K562 (cell line): Measurements from ENCODE around the gene SMURF1. TPM values are rescaled to one million over a fixed set of nuclear protein-coding genes. Genes with fewer than 3 reads are reported as not detected.

ENCODE experiments used
- ATAC-seq: fragments of 200-7000 bp; cut with Tn5 transposase; 3 replicates; pipeline ENCODE4 v1.9.1; 2020; ENCODE audit warnings: moderate library complexity
- BruUV-seq: library from RNA; stranded (reverse); fragments of 400-500 nt; replicated peaks from 2 replicates; lab custom pipeline; 2021; lab: Mats Ljungman, UMichigan
- CTCF ChIA-PET: fragments of 300-600 bp; formaldehyde crosslinking; extraction: SDS; loops from one replicate; lab custom pipeline; 2021; ENCODE audit warnings: low intra/inter-chr PET ratio; lab: Yijun Ruan, JAX
- POLR2A ChIA-PET: fragments of 300-600, 350-650 bp; sonication (Branson Sonifier 250); formaldehyde crosslinking; extraction: SDS; loops from one replicate; lab custom pipeline; 2021; ENCODE audit warnings: antibody characterized with exemption, inconsistent platforms; lab: Yijun Ruan, JAX
- DNase-seq, 4 experiments: peaks; one replicate each; pipeline versions ENCODE4 v3.0.0 to v3.0.0-alpha.2; 2011 to 2018; ENCODE audit warnings: low spot score in 3 of 4, mixed read lengths in 3 of 4; ENCODE audit errors: extremely low read depth in 1 of 4
- FAIRE-seq: peaks from 2 replicates; lab custom pipeline; 2011; peaks lifted over from hg19 to GRCh38; lab: Jason Lieb, UNC
- H2AFZ ChIP-seq: 2 replicates; pipeline ENCODE4 v1.6.0; 2011; ENCODE audit warnings: low read depth, low read length, control low read depth, inconsistent platforms
- H3K27ac ChIP-seq: fragments of 200-600 bp; 3 replicates; pipeline ENCODE4 v1.8.0; 2011; ENCODE audit warnings: low read depth, mild to moderate bottlenecking, control low read depth, inconsistent platforms, low read length, moderate library complexity, mixed read lengths; ENCODE audit errors: extremely low read depth
- H3K27me3 ChIP-seq, 2 experiments: fragments of 300-600 bp in 1 of 2; 2 replicates in 1 of 2; 3 replicates in 1 of 2; pipeline versions ENCODE4 v1.6.0 to v1.8.0; 2011; ENCODE audit warnings: inconsistent platforms in 2 of 2, low read length in 2 of 2, mild to moderate bottlenecking in 1 of 2, mixed read lengths in 1 of 2, moderate library complexity in 1 of 2; ENCODE audit not compliant: control insufficient read depth in 2 of 2, insufficient read depth in 2 of 2
- H3K36me3 ChIP-seq: fragments of 300-600 bp; 3 replicates; pipeline ENCODE4 v1.8.0; 2011; ENCODE audit warnings: mild to moderate bottlenecking, low read length, inconsistent platforms; ENCODE audit not compliant: control insufficient read depth, insufficient read depth
- H3K4me1 ChIP-seq, 2 experiments: fragments of 200-600 bp in 1 of 2; replicated peaks in 1 of 2; 2 replicates in 1 of 2; 3 replicates in 1 of 2; pipeline versions ENCODE4 v1.5.1 to v1.8.0; 2011; ENCODE audit warnings: inconsistent platforms in 2 of 2, low read length in 2 of 2, mild to moderate bottlenecking in 1 of 2, mixed read lengths in 1 of 2, moderate library complexity in 1 of 2; ENCODE audit not compliant: control insufficient read depth in 2 of 2, insufficient read depth in 2 of 2
- H3K4me2 ChIP-seq: 2 replicates; pipeline ENCODE4 v1.6.1; 2011; ENCODE audit warnings: low read length, control low read depth, inconsistent platforms, mixed read lengths; ENCODE audit not compliant: insufficient read depth
- H3K4me3 ChIP-seq: fragments of 200-600 bp; sonication (generic), shearing (Covaris generic); 2 replicates; pipeline ENCODE4 v1.5.1; 2016; ENCODE audit warnings: control low read depth, inconsistent platforms
- H3K79me2 ChIP-seq: fragments of 200-600 bp; 3 replicates; pipeline ENCODE4 v1.8.0; 2011; ENCODE audit warnings: low read length, inconsistent platforms; ENCODE audit not compliant: control insufficient read depth, insufficient read depth
- H3K9ac ChIP-seq, 2 experiments: 2 replicates each; pipeline versions ENCODE4 v1.6.0 to v1.6.1; 2011; ENCODE audit warnings: low read depth in 2 of 2, low read length in 2 of 2, control low read depth in 1 of 2, inconsistent platforms in 1 of 2, mild to moderate bottlenecking in 1 of 2, mixed read lengths in 1 of 2; ENCODE audit not compliant: insufficient read depth in 1 of 2
- H3K9me1 ChIP-seq: one replicate; pipeline ENCODE4 v1.6.0; 2011; ENCODE audit warnings: inconsistent platforms, mild to moderate bottlenecking, low read length, moderate library complexity; ENCODE audit not compliant: control insufficient read depth, insufficient read depth
- H3K9me3 ChIP-seq: replicated peaks from 2 replicates; pipeline ENCODE4 v1.5.1; 2011; ENCODE audit warnings: low read depth, low read length, inconsistent platforms; ENCODE audit not compliant: control insufficient read depth, insufficient read depth
- H4K20me1 ChIP-seq: replicated peaks from 2 replicates; pipeline ENCODE4 v1.6.1; 2011; ENCODE audit warnings: low read length, inconsistent platforms, mixed read lengths; ENCODE audit not compliant: control insufficient read depth, insufficient read depth
- CBFA2T3 ChIP-seq: fragments of 450-650 bp; IDR thresholded peaks from 2 replicates; pipeline ENCODE4 v1.6.1; 2017
- FOXJ3 ChIP-seq: sonication (generic); formaldehyde crosslinking; IDR thresholded peaks from 2 replicates; pipeline ENCODE4 v1.4.0; 2020; ENCODE audit warnings: mild to moderate bottlenecking, missing genetic modification reagents
- ZNF3 ChIP-seq: fragments of 250-450 bp; sonication (Bioruptor Pico); IDR thresholded peaks from 2 replicates; pipeline ENCODE4 v1.5.0; 2021; ENCODE audit warnings: mild to moderate bottlenecking, moderate library complexity
- ZNF583 ChIP-seq: fragments of 250-450 bp; sonication (Bioruptor Pico); IDR thresholded peaks from 2 replicates; pipeline ENCODE4 v1.4.0; 2020
- ZNF586 ChIP-seq: fragments of 450-650 bp; formaldehyde crosslinking; conservative IDR thresholded peaks from 2 replicates; pipeline ENCODE4 v1.4.0; 2020; ENCODE audit warnings: mild to moderate bottlenecking, moderate library complexity
- ZNF707 ChIP-seq: fragments of 250-450 bp; sonication (Bioruptor Pico); conservative IDR thresholded peaks from 2 replicates; pipeline ENCODE4 v1.8.0; 2022; ENCODE audit warnings: inconsistent platforms, mild to moderate bottlenecking, moderate library complexity
- WGBS: fragments of 100-300 bp; shearing (Covaris generic); methylation state at CpG from one replicate; pipeline ENCODE4 v1.1.6; 2016; ENCODE audit warnings: low coverage, mixed read lengths; ENCODE audit not compliant: insufficient coverage; ENCODE audit errors: missing lambda C conversion rate; 5-methylcytosine and 5-hydroxymethylcytosine counted together
- in situ Hi-C: fragments of 300-500 bp; cut with MboI; formaldehyde crosslinking; loops from 4 replicates; pipeline ENCODE4 v1.15.0; 2018; ENCODE audit warnings: inconsistent platforms, mixed read lengths
- intact Hi-C: fragments of 100-400 bp; cut with micrococcal nuclease; formaldehyde crosslinking; loops from 2 replicates; pipeline ENCODE4 v1.14.2; 2022
- polyA plus RNA-seq, 8 experiments: library from polyadenylated mRNA; depleted of rRNA in 4 of 8; stranded (reverse) in 5 of 8; unstranded in 3 of 8; fragments of >200 nt; fragmentation: Nextera tagmentation in 2 of 8; fragmentation: Illumina TruSeq in 1 of 8; extraction: Ambion mirVana in 2 of 8; extraction: Trizol in 1 of 8; gene quantifications; 2 replicates each; pipeline versions ENCODE4 v1.2.1 to v1.2.3, GENCODE V29; 2011 to 2014; ENCODE audit warnings: inconsistent platforms in 1 of 8, missing spikeins in 1 of 8
- total RNA-seq, 7 experiments: library from RNA; depleted of rRNA in 6 of 7; stranded (reverse); fragments of >200 nt in 6 of 7; fragmentation: Illumina TruSeq in 2 of 7; extraction: Trizol in 2 of 7; gene quantifications; 2 replicates each; pipeline versions ENCODE4 v1.2.1 to v1.2.3, GENCODE V29; 2011 to 2021; ENCODE audit warnings: low replicate concordance in 1 of 7

The SMURF1 gene
- total and polyA plus RNA-seq, 9 of the 15 experiments (the other 6 are each of a cell fraction or from before 2014, with no cell fraction given), result 1.0 to 20.1 (median 12.6) TPM

DNA sequence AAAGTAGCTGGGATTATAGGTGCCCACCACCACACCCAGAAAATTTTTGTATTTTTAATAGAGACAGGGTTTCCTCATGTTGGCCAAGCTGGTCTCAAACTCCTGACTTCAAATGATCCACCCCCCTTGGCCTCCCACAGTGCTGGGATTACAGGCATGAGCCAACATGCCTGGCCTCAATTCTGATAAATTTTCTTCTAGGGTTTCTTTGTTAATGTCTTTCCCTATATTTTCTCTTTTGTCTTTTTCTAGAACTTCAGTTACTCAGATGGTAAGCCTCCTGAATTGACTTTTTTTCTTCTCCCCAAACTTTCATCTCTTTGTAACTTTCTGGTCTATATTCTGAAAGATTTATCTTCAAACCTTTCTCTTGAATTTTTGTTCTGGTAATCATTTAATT is 12.7 kb upstream of the SMURF1 start:
- no peak for ATAC-seq
- DNase-seq, result no peak
- ChIA-PET CTCF (no interaction called here), POLR2A (no interaction called here)
- H3K9me1 ChIP-seq, result no peaks in the 10 kb centered on the region
- H2AFZ ChIP-seq, result no peak overlapping the region
- H3K4me2 ChIP-seq, result no peak overlapping the region
- no peaks in the 10 kb centered on the region for H3K4me1 ChIP-seq
- H3K9ac ChIP-seq, result no peak overlapping the region
- no peaks in the 10 kb centered on the region for H4K20me1 ChIP-seq
- no peak overlapping the region for H3K27ac ChIP-seq
- H3K79me2 ChIP-seq, result no peaks in the 10 kb centered on the region
- no peaks in the 10 kb centered on the region for H3K9me3 ChIP-seq
- intact Hi-C loops, result no loop called here
- BruUV-seq, result no TSS peak
- H3K4me3 ChIP-seq, result no peak overlapping the region
- H3K27me3 ChIP-seq, result peaks cover 9 to 19% of the 10 kb centered on the region in 2 experiments; a peak in 4 of 5 replicates
- no peak for FAIRE-seq
- TF ChIP-seq ZNF707 (CRISPR knock-in tag) (no peak), ZNF586 (CRISPR knock-in tag) (no peak), ZNF583 (peak; percentile 92), ZNF3 (CRISPR knock-in tag) (no peak)
- no peaks in the 10 kb centered on the region for H3K36me3 ChIP-seq
- in situ Hi-C loops, result no loop called here

GRCh38 chr7:99155211-99155610 is 11.3 kb upstream of the SMURF1 start:
- ChIA-PET POLR2A (interaction anchor here (0.6 to 1.4 kb wide), 2 partner anchors 22 to 78 kb away, joined by 3 to 6 read pairs; no protein-coding TSS in a partner anchor), CTCF (no interaction called here)
- H3K9ac ChIP-seq, result no peak overlapping the region
- no peaks in the 10 kb centered on the region; a peak in 1 of 5 replicates for H3K4me1 ChIP-seq
- no peaks in the 10 kb centered on the region; the same call in 1 of the 2 replicates for H4K20me1 ChIP-seq
- DNase-seq, result no peak
- no peaks in the 10 kb centered on the region for H3K9me3 ChIP-seq
- no peak for TF ChIP-seq FOXJ3 (CRISPR knock-in tag)
- TF ChIP-seq CBFA2T3, result peak; percentile 25
- ATAC-seq, result no peak
- FAIRE-seq, result no peak
- H3K27me3 ChIP-seq, result peaks cover 8 to 21% of the 10 kb centered on the region in 2 experiments; a peak in 4 of 5 replicates
- BruUV-seq, result no TSS peak
- no peaks in the 10 kb centered on the region for H3K9me1 ChIP-seq
- no peaks in the 10 kb centered on the region for H3K79me2 ChIP-seq
- no peak overlapping the region for H2AFZ ChIP-seq
- H3K36me3 ChIP-seq, result no peaks in the 10 kb centered on the region
- H3K4me2 ChIP-seq, result no peak overlapping the region
- H3K4me3 ChIP-seq, result no peak overlapping the region
- in situ Hi-C loops, result no loop called here
- H3K27ac ChIP-seq, result no peak overlapping the region
- intact Hi-C loops, result no loop called here
- WGBS, result 0% methylated on average over 1 of the region's 1 CpG
